ENCODE results near the gene KIRREL3.

- TF ChIP-seq RBFOX2 (IDR thresholded peaks at IDR 0.05; ENCODE audit: low read depth, low read length) (no peak), FOS (IDR thresholded peaks at IDR 0.05; ENCODE audit: extremely low read depth, insufficient read length) (no peak), POLR2G (IDR thresholded peaks at IDR 0.05; ENCODE audit: low read depth, low read length) (no peak), ZKSCAN1 (IDR thresholded peaks at IDR 0.05; ENCODE audit: low read depth, low read length) (no peak), ZBTB33 (CRISPR knock-in tag; IDR thresholded peaks at IDR 0.05) (no peak), FOXM1 (IDR thresholded peaks at IDR 0.05; ENCODE audit: low read depth) (no peak), FOXM1 (CRISPR knock-in tag; IDR thresholded peaks at IDR 0.05; ENCODE audit: low read depth) (no peak), EZH2 (IDR thresholded peaks at IDR 0.05; ENCODE audit: borderline replicate concordance, low read depth, low read length) (no peak), NFYB (IDR thresholded peaks at IDR 0.05; ENCODE audit: extremely low read depth, insufficient read length) (no peak), ARID1B (IDR thresholded peaks at IDR 0.05) (no peak), E2F4 (CRISPR knock-in tag; IDR thresholded peaks at IDR 0.05; ENCODE audit: low read depth) (no peak), ZNF707 (CRISPR knock-in tag; conservative IDR thresholded peaks at IDR 0.05) (no peak)
These were observed 142.4 kb downstream of the KIRREL3 start for GRCh38 chr11:126857860-126858808.

Data from K562 (cell line).